Activated naive CD4-positive, alpha-beta T cell (primary cell): Measurements from ENCODE around the gene LCE1C.

Source experiments
- DNase-seq, 4 experiments: peaks; one replicate each; lab custom pipeline; 2025; lab: John Stamatoyannopoulos, UW

The LCE1C gene

GRCh38 chr1:152806576-152806975, at the start of gene LCE1C:
Gene LCE1C, minus strand, starts transcription at chr1:152806651. Its CDS starts 1,173 bp downstream, at chr1:152805478.
- DNase-seq = no peak

GRCh38 chr1:152855661-152856060, 49.2 kb upstream of the LCE1C start:
- DNase-seq = no peak

GRCh38 chr1:152842556-152842955, 36.1 kb upstream of the LCE1C start, which contains the start of gene LCE6A:
Gene LCE6A, plus strand, starts transcription at chr1:152842856. Its CDS starts 665 bp downstream, at chr1:152843521.
- no peak for DNase-seq

GRCh38 chr1:152836870-152837269, 30.4 kb upstream of the LCE1C start:
- no peak for DNase-seq

- DNase-seq = no peak
These were observed 20.7 kb upstream of the LCE1C start, which contains the start of gene LCE1A for GRCh38 chr1:152827173-152827572. Gene LCE1A, plus strand, starts transcription at chr1:152827473. Its CDS starts 0 bp downstream, at chr1:152827473.

- no peak for DNase-seq
These were observed 18.5 kb upstream of the LCE1C start for GRCh38 chr1:152824964-152825363.

- no peak for DNase-seq
These were observed 16.8 kb upstream of the LCE1C start for GRCh38 chr1:152823294-152823693.

- no peak for DNase-seq
These were observed 10.9 kb upstream of the LCE1C start for GRCh38 chr1:152817309-152817708.

GRCh38 chr1:152811671-152812070, 5.2 kb upstream of the LCE1C start, which contains the start of gene LCE1B:
Gene LCE1B, plus strand, starts transcription at chr1:152811971. Its CDS starts 476 bp downstream, at chr1:152812447.
- DNase-seq = no peak

GRCh38 chr1:152811050-152811449, 4.6 kb upstream of the LCE1C start:
- DNase-seq = no peak

GRCh38 chr1:152801333-152801732, 5.1 kb downstream of the LCE1C start:
- no peak for DNase-seq

- DNase-seq = no peak
These were observed 10.0 kb downstream of the LCE1C start, which contains the start of gene LCE1D for GRCh38 chr1:152796421-152796820. Gene LCE1D, plus strand, starts transcription at chr1:152796721. Its CDS starts 1,074 bp downstream, at chr1:152797795.

GRCh38 chr1:152795686-152796085, 10.8 kb downstream of the LCE1C start:
- DNase-seq = no peak

GRCh38 chr1:152786077-152786476, 20.4 kb downstream of the LCE1C start, which contains the start of gene LCE1E:
Gene LCE1E, plus strand, starts transcription at chr1:152786257. Its CDS starts 1,043 bp downstream, at chr1:152787300.
- DNase-seq = no peak

GRCh38 chr1:152783095-152783494, 23.4 kb downstream of the LCE1C start:
- DNase-seq = no peak

GRCh38 chr1:152777510-152778137, 28.8 kb downstream of the LCE1C start:
- no peak for DNase-seq

GRCh38 chr1:152776361-152776760, 30.1 kb downstream of the LCE1C start:
- no peak for DNase-seq

GRCh38 chr1:152774875-152775274, 31.6 kb downstream of the LCE1C start, which contains the start of gene LCE1F:
Gene LCE1F, plus strand, starts transcription at chr1:152775140. Its CDS starts 1,232 bp downstream, at chr1:152776372.
- no peak for DNase-seq

- no peak for DNase-seq
These were observed 36.0 kb downstream of the LCE1C start for GRCh38 chr1:152770411-152770810.

- no peak for DNase-seq
These were observed 37.5 kb downstream of the LCE1C start for GRCh38 chr1:152768847-152769533.

- no peak for DNase-seq
These were observed 44.7 kb downstream of the LCE1C start for GRCh38 chr1:152761609-152762213.

- DNase-seq = no peak
These were observed 45.8 kb downstream of the LCE1C start for GRCh38 chr1:152760551-152761190.
